ENCODE data around the gene HMX1. TPM values are rescaled to one million over a fixed set of nuclear protein-coding genes. Genes with fewer than 3 reads are reported as not detected.

HMX1 gene
- total and polyA plus RNA-seq, 5 experiments from 2014 or later = not detected

- no peak for DNase-seq
- H3K4me1 Mint-ChIP-seq = peaks cover 0 to 9% (median 5%) of the 10 kb centered on the region in 4 donors
- H3K36me3 Mint-ChIP-seq = peaks cover 0 to 5% (median 0%) of the 10 kb centered on the region in 3 donors
- no peak overlapping the region for H3K27ac Mint-ChIP-seq
- no peak for ATAC-seq
- H3K4me3 Mint-ChIP-seq = no peak overlapping the region
- POLR2A ChIA-PET = no interaction called here
- peaks cover 0 to 4% (median 0%) of the 10 kb centered on the region in 9 donors for H3K9me3 Mint-ChIP-seq
- peaks cover 16 to 85% (median 67%) of the 10 kb centered on the region in 5 donors for H3K27me3 Mint-ChIP-seq
These were observed 6.8 kb upstream of the HMX1 start for GRCh38 chr4:8878421-8878820.

DNA sequence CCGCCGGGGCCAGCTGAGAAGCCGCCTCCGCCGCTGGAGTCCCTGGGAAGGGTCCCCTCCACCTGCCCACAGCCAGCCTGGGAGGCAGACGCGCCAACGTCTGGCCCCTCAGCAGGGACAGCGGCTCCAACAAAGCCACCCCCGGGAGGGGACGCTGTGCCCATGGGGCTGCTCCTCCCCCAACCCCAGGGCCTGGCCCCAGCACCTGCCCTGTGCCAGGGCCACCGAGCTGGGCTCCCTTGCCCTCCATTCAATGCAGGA lies 6.1 kb upstream of the HMX1 start:
- Mint-ChIP-seq H3K4me1 (peaks cover 0 to 9% (median 5%) of the 10 kb centered on the region in 4 donors), H3K9me3 (peaks cover 0 to 4% (median 0%) of the 10 kb centered on the region in 9 donors), H3K27me3 (peaks cover 16 to 92% (median 64%) of the 10 kb centered on the region in 5 donors), H3K4me3 (no peak overlapping the region), H3K36me3 (peaks cover 0 to 5% (median 0%) of the 10 kb centered on the region in 3 donors), H3K27ac (no peak overlapping the region)
- DNase-seq = no peak
- ATAC-seq = no peak
- POLR2A ChIA-PET = no interaction called here

- DNase-seq (no peak), ATAC-seq (no peak)
- Mint-ChIP-seq H3K4me1 (peaks cover 0 to 9% (median 5%) of the 10 kb centered on the region in 4 donors), H3K9me3 (peaks cover 0 to 4% (median 0%) of the 10 kb centered on the region in 9 donors), H3K27ac (no peak overlapping the region), H3K36me3 (peaks cover 0 to 5% (median 0%) of the 10 kb centered on the region in 3 donors), H3K27me3 (peaks cover 16 to 97% (median 66%) of the 10 kb centered on the region in 5 donors), H3K4me3 (no peak overlapping the region)
- POLR2A ChIA-PET = no interaction called here
These were observed 5.5 kb upstream of the HMX1 start for GRCh38 chr4:8876982-8877779.

DNA sequence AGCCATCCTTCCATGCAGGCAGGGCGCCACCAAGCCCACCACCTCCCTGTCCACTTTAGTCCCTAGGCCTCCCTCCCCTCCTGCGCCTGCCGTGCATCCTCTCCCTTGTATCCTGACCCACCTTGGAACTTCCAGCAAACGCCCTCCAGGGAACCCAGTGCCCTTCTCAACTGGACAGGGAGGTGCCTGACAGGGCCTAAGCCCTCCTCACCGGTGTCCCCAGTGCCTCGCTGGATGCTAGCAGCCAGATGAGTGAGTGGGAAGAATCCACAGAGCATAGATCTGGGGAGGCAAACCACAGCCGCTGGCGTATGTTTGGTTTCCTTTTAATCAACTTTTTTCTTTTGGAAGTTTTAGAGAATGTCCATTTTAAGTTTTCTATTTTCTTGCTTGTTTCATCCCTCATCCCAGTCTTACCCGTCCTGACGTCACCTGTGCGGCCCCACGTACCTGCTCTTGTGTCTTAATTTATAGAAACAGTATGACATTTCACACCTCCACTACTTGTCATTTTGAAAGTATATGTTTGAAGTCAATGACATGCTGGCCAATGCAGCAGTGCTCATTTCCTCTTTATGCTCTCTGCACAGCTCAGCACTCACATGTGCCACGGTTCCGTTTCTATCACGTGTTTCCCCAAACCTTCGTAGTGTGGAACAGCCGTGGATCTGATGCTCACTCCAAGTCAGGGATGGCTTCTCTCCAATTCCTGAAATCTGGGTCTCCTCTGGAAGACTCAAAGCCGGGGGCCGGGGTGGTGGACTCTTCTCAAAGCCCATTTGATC lies 3.4 kb upstream of the HMX1 start:
- H3K4me3 Mint-ChIP-seq = no peak overlapping the region
- H3K9me3 Mint-ChIP-seq = peaks cover 0 to 4% (median 0%) of the 10 kb centered on the region in 9 donors
- no peak for DNase-seq
- no peak for ATAC-seq
- H3K27ac Mint-ChIP-seq = no peak overlapping the region
- POLR2A ChIA-PET = no interaction called here
- peaks cover 0 to 14% (median 6%) of the 10 kb centered on the region in 4 donors for H3K4me1 Mint-ChIP-seq
- H3K27me3 Mint-ChIP-seq = peaks cover 14 to 89% (median 65%) of the 10 kb centered on the region in 5 donors
- peaks cover 0 to 5% (median 0%) of the 10 kb centered on the region in 3 donors for H3K36me3 Mint-ChIP-seq

- peaks cover 14 to 89% (median 68%) of the 10 kb centered on the region in 5 donors for H3K27me3 Mint-ChIP-seq
- no peak overlapping the region for H3K4me3 Mint-ChIP-seq
- DNase-seq = no peak
- H3K27ac Mint-ChIP-seq = no peak overlapping the region
- peaks cover 0 to 5% (median 0%) of the 10 kb centered on the region in 3 donors for H3K36me3 Mint-ChIP-seq
- peaks cover 0 to 18% (median 6%) of the 10 kb centered on the region in 4 donors for H3K4me1 Mint-ChIP-seq
- H3K9me3 Mint-ChIP-seq = peaks cover 0 to 4% (median 0%) of the 10 kb centered on the region in 9 donors
- ATAC-seq = no peak
- POLR2A ChIA-PET = no interaction called here
These were observed 2.6 kb upstream of the HMX1 start for GRCh38 chr4:8874003-8874895.

DNA sequence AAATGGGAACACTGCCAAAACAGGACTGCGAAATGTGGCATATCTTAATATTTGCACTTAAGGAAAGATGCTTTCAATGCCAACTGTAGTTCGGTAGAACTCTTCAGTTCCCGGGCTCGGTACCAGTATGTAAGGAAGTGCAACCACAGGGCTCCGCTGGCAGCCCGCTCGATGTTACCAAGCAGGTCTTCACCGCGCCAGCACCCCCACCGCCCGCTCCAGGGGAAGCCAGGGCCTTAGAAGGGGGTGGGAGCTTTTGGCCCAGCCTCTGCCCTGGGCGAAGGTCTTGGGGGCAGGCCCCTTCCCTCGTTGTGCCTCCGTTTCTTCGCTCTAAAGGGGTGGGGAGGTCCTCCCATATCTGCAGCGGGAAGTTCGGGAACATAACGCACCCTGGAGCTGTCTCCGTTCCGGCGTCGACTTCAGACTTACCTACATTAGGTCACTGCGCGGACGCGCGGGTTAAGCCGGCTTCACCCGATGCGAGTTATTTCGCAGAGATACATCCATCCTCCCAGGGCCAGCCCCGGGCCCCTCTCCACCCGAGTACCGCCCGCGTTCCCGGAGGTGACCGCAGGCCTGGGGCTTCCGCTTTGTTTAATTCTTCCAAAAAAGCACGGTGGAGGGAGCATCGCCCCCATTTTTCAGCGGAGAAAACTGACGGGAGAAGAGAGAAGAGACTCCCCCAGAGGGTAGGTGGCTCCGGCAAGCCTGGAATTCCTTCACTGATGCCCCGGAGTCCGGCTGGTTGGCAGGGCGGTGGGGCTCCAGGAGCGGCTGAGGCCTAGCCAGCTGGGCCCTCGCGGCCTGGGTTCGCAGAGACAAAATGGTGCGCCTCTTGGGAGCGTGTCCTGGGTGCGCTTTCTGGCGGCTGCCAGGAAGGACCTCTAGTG lies 1.0 kb upstream of the HMX1 start:
- Mint-ChIP-seq H3K27me3 (peaks cover 19 to 87% (median 67%) of the 10 kb centered on the region in 5 donors), H3K9me3 (peaks cover 0 to 8% (median 0%) of the 10 kb centered on the region in 9 donors), H3K4me3 (peak overlapping the region in 3 of 10 donors; percentile 36 to 70 (median 41)), H3K27ac (peak overlapping the region in 1 of 10 donors; percentile 49), H3K4me1 (peaks cover 0 to 14% (median 9%) of the 10 kb centered on the region in 4 donors), H3K36me3 (peaks cover 0 to 5% (median 0%) of the 10 kb centered on the region in 3 donors)
- POLR2A ChIA-PET = no interaction called here
- no peak for ATAC-seq
- DNase-seq = no peak

DNA sequence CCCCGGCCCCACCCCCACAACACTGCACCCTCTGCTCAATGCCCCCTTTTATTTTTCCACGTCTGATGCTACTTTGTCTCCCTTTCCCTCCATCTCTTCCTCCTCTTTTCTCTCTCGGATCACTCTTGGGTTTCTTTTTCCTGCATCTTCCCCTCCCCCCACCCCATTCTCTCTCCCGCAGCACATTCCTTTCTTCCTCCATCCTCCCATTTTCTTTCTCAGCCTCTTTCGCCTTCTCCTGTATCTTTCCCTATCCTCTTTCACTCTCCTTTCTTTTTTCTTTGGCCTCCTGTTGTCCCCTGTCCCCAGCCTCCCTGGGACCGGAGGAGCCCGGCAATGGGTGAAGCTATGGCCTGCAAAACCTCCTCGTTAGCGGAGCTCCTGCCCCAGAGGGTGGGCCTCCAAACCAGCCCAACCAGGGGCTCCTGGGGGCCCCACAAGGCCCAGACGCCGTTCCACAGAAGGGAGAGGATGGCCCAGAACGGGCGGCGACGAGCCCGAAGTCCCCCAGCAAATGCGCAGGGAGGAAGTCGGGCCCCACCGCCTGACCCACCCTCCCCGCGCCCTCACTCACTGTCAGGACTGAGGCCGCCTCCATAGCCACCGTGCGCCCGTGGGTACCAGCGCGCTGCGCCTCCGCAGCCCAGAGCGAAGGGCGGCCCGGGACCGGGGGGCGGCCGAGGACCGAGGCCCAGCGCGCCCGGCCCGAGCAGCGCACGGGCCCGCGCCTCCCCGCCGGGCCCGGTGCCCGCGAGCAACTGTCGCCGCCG lies 807 bp downstream of the HMX1 start:
- peaks cover 0 to 10% (median 0%) of the 10 kb centered on the region in 9 donors for H3K9me3 Mint-ChIP-seq
- ATAC-seq (no peak), DNase-seq (no peak)
- H3K27ac Mint-ChIP-seq = no peak overlapping the region
- peaks cover 19 to 83% (median 65%) of the 10 kb centered on the region in 5 donors for H3K27me3 Mint-ChIP-seq
- H3K36me3 Mint-ChIP-seq = peaks cover 0 to 5% (median 2%) of the 10 kb centered on the region in 3 donors
- POLR2A ChIA-PET = no interaction called here
- peaks cover 2 to 18% (median 10%) of the 10 kb centered on the region in 4 donors for H3K4me1 Mint-ChIP-seq
- H3K4me3 Mint-ChIP-seq = peak overlapping the region in 2 of 10 donors; percentile 7 to 66

GRCh38 chr4:8869898-8870646 lies 1.6 kb downstream of the HMX1 start:
- H3K4me3 Mint-ChIP-seq = peak overlapping the region in 2 of 10 donors; percentile 7 to 34
- ATAC-seq (no peak), DNase-seq (no peak)
- H3K27me3 Mint-ChIP-seq = peaks cover 16 to 83% (median 57%) of the 10 kb centered on the region in 5 donors
- H3K36me3 Mint-ChIP-seq = peaks cover 0 to 2% (median under 1%) of the 10 kb centered on the region in 3 donors
- POLR2A ChIA-PET = no interaction called here
- H3K9me3 Mint-ChIP-seq = peaks cover 0 to 7% (median 0%) of the 10 kb centered on the region in 9 donors
- H3K4me1 Mint-ChIP-seq = peaks cover 2 to 18% (median 9%) of the 10 kb centered on the region in 4 donors
- H3K27ac Mint-ChIP-seq = no peak overlapping the region

GRCh38 chr4:8869002-8869897 lies 2.4 kb downstream of the HMX1 start:
- H3K9me3 Mint-ChIP-seq = peaks cover 0 to 7% (median 0%) of the 10 kb centered on the region in 9 donors
- POLR2A ChIA-PET = no interaction called here
- no peak overlapping the region for H3K27ac Mint-ChIP-seq
- H3K27me3 Mint-ChIP-seq = peaks cover 17 to 83% (median 55%) of the 10 kb centered on the region in 5 donors
- no peak overlapping the region for H3K4me3 Mint-ChIP-seq
- H3K4me1 Mint-ChIP-seq = peaks cover 2 to 18% (median 9%) of the 10 kb centered on the region in 4 donors
- ATAC-seq = no peak
- DNase-seq = no peak
- peaks cover 0 to 4% (median 0%) of the 10 kb centered on the region in 3 donors for H3K36me3 Mint-ChIP-seq

Measured in naive thymus-derived CD8-positive, alpha-beta T cell (primary cell).